Tibial artery (tissue), 4 donors: ENCODE measurements around the gene NECTIN1.

ENCODE experiments used
- DNase-seq, 2 donors: peaks; one replicate each; pipeline ENCODE4 v3.0.0-alpha.2; 2019
- H3K27ac ChIP-seq, 2 donors: fragments of 200-600 bp; sonication (generic) in 1 of 2; 1 replicate in 1 of 2; 2 replicates in 1 of 2; pipeline ENCODE4 v1.5.1; 2018 to 2019; ENCODE audit warnings: mild to moderate bottlenecking in 1 of 2
- H3K27me3 ChIP-seq, 2 donors: fragments of 200-600 bp; sonication (generic) in 1 of 2; one replicate each; pipeline versions ENCODE4 v1.5.1 to v1.6.0; 2016 to 2019
- H3K36me3 ChIP-seq, 3 donors: fragments of 200-600 bp; sonication (generic) in 2 of 3; one replicate each; pipeline ENCODE4 v1.5.1; 2016 to 2019; ENCODE audit warnings: mild to moderate bottlenecking in 2 of 3
- H3K4me1 ChIP-seq, 4 donors: fragments of 200-600 bp; sonication (generic) in 2 of 4; 1 replicate in 3 of 4; 2 replicates in 1 of 4; pipeline ENCODE4 v1.5.1; 2016 to 2019
- H3K4me3 ChIP-seq, 2 donors: fragments of 200-600 bp; sonication (generic) in 1 of 2; 1 replicate in 1 of 2; 2 replicates in 1 of 2; pipeline ENCODE4 v1.5.1; 2018 to 2019; ENCODE audit warnings: mild to moderate bottlenecking in 2 of 2
- H3K9me3 ChIP-seq, 3 donors: fragments of 200-600 bp; sonication (generic) in 1 of 3; one replicate each; pipeline ENCODE4 v1.5.1; 2016 to 2019
- intact Hi-C: fragments of 100-400 bp; cut with DNase I; formaldehyde crosslinking; loops from one replicate; pipeline ENCODE4 v1.15.0; 2023; ENCODE audit warnings: low total_unique reads
- TF ChIP-seq, protein P1 (sequence below), 2 experiments: fragments of 200-600 bp in 1 of 2; fragments of 450-650 bp in 1 of 2; IDR thresholded peaks; one replicate each; pipeline ENCODE4 v1.5.1; 2017 to 2019; ENCODE audit warnings: antibody characterized with exemption in 2 of 2, mild to moderate bottlenecking in 1 of 2, moderate library complexity in 1 of 2

Gene NECTIN1

DNA sequence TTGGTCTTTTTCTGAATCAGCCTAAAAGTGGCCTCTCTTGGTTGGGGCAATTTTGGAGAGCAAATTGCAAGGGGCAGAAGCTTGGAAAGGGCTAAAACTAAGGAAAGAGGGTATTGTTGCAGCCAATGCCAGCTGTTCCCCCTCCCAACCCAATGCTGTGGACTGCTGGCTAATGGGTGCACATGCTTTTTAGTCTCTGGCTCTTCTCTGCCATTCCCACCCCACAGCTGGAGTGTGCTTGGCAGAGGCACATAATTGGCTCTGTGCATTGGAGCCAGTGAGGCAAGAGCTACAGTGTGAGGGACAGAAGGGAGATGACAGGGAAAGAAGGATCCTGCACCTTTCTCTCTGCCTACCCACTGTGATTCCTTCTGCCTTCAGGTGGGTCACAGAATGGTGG lies 140.0 kb downstream of the NECTIN1 start:
- Histone ChIP-seq H3K36me3 (no peaks in the 10 kb centered on the region), H3K27ac (no peak overlapping the region), H3K4me3 (no peak overlapping the region), H3K27me3 (peaks cover 0 to 21% of the 10 kb centered on the region in 2 donors), H3K4me1 (peaks cover 0 to 20% (median 17%) of the 10 kb centered on the region in 4 donors), H3K9me3 (peaks cover 0 to 5% (median 0%) of the 10 kb centered on the region in 3 donors)
- no peak for DNase-seq
- TF ChIP-seq, protein P1, sequence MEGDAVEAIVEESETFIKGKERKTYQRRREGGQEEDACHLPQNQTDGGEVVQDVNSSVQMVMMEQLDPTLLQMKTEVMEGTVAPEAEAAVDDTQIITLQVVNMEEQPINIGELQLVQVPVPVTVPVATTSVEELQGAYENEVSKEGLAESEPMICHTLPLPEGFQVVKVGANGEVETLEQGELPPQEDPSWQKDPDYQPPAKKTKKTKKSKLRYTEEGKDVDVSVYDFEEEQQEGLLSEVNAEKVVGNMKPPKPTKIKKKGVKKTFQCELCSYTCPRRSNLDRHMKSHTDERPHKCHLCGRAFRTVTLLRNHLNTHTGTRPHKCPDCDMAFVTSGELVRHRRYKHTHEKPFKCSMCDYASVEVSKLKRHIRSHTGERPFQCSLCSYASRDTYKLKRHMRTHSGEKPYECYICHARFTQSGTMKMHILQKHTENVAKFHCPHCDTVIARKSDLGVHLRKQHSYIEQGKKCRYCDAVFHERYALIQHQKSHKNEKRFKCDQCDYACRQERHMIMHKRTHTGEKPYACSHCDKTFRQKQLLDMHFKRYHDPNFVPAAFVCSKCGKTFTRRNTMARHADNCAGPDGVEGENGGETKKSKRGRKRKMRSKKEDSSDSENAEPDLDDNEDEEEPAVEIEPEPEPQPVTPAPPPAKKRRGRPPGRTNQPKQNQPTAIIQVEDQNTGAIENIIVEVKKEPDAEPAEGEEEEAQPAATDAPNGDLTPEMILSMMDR (IDR thresholded peaks at IDR 0.05): no peak
- intact Hi-C loops: no loop called here
